SH-SY5Y (cell line): ENCODE data around the gene HOXC5.

Source experiments
- GATA2 ChIP-seq: IDR thresholded peaks from 2 replicates; pipeline ENCODE4 v1.6.1; 2011; ENCODE audit warnings: mild to moderate bottlenecking, low read depth, low read length
- GATA3 ChIP-seq: IDR thresholded peaks from 2 replicates; pipeline ENCODE4 v1.6.1; 2011; ENCODE audit warnings: low read depth, mild to moderate bottlenecking, low read length, moderate library complexity

- TF ChIP-seq GATA3 (no peak), GATA2 (no peak)
Observed at GRCh38 chr12:53991077-53991460, 41.8 kb upstream of the HOXC5 start.
